ENCODE data around the gene BRINP1.

GRCh38 chr9:119221276-119221675 lies 148.0 kb downstream of the BRINP1 start:
- TF ChIP-seq CTCF (IDR thresholded peaks at IDR 0.05) (no peak), POLR2A (IDR thresholded peaks at IDR 0.05) (no peak)
